T-cell (primary cell): ENCODE data around the gene ACTG2. TPM values are rescaled to one million over a fixed set of nuclear protein-coding genes. Genes with fewer than 3 reads are reported as not detected.

ENCODE experiments used
- ATAC-seq, 4 experiments: fragments of 200-7000 bp in 3 of 4; fragments of 150-1000 bp in 1 of 4; cut with Tn5 transposase; replicated peaks in 1 of 4; 1 replicate in 3 of 4; 2 replicates in 1 of 4; pipeline ENCODE4 v1.10.0; 2021; ENCODE audit warnings: moderate library complexity in 3 of 4, mild to moderate bottlenecking in 2 of 4, moderate number of reproducible peaks in 1 of 4
- CTCF ChIA-PET, 2 donors: fragments of 300-600 bp; sonication (Branson Sonifier 250); formaldehyde crosslinking; loops; one replicate each; lab custom pipeline; 2022; ENCODE audit warnings: antibody characterized with exemption in 2 of 2; lab: Charles Lee
- POLR2A ChIA-PET, 2 donors: fragments of 300-600 bp; sonication (Branson Sonifier 250); formaldehyde crosslinking; loops; one replicate each; lab custom pipeline; 2022; ENCODE audit warnings: antibody characterized with exemption in 2 of 2; lab: Charles Lee
- DNase-seq, 35 experiments: peaks; one replicate each; pipeline versions ENCODE4 v3.0.0 to v3.0.0-alpha.2; 2013 to 2023
- H3K27ac ChIP-seq: one replicate; pipeline ENCODE4 v1.5.1; 2013; ENCODE audit warnings: low read length
- H3K27me3 ChIP-seq, 2 experiments: replicated peaks in 1 of 2; 1 replicate in 1 of 2; 2 replicates in 1 of 2; pipeline versions ENCODE4 v1.6.1 to v1.7.0; 2013; ENCODE audit warnings: low read length in 1 of 2, mixed read lengths in 1 of 2; ENCODE audit not compliant: control insufficient read depth in 2 of 2, insufficient read depth in 2 of 2; ENCODE audit errors: extremely low read depth in 1 of 2
- H3K36me3 ChIP-seq, 2 donors: 1 replicate in 1 of 2; 2 replicates in 1 of 2; pipeline versions ENCODE4 v1.6.1 to v1.7.0; 2013; ENCODE audit warnings: low read length in 1 of 2; ENCODE audit not compliant: control insufficient read depth in 2 of 2, insufficient read depth in 1 of 2; ENCODE audit errors: extremely low read depth in 1 of 2
- H3K4me1 ChIP-seq, 2 experiments: 1 replicate in 1 of 2; 2 replicates in 1 of 2; pipeline versions ENCODE4 v1.6.1 to v1.7.0; 2013; ENCODE audit warnings: low read length in 2 of 2, mixed read lengths in 1 of 2; ENCODE audit not compliant: insufficient read depth in 2 of 2, control insufficient read depth in 1 of 2; ENCODE audit errors: extremely low read depth in 1 of 2
- H3K4me3 ChIP-seq, 2 donors: 1 replicate in 1 of 2; 2 replicates in 1 of 2; pipeline versions ENCODE4 v1.5.1 to v1.7.0; 2013; ENCODE audit warnings: mild to moderate bottlenecking in 2 of 2, low read length in 1 of 2, moderate library complexity in 1 of 2; ENCODE audit not compliant: control insufficient read depth in 1 of 2; ENCODE audit errors: extremely low read depth in 1 of 2
- H3K9me3 ChIP-seq: 2 replicates; pipeline ENCODE4 v1.7.0; 2013
- H3K27ac Mint-ChIP-seq, 2 donors: one replicate each; pipeline ENCODE4 v1.8.0; 2020 to 2021; ENCODE audit warnings: mild to moderate bottlenecking in 2 of 2, mixed read lengths in 2 of 2
- H3K27me3 Mint-ChIP-seq, 2 donors: one replicate each; pipeline ENCODE4 v1.8.0; 2021 to 2022; ENCODE audit warnings: mixed read lengths in 2 of 2
- H3K36me3 Mint-ChIP-seq: one replicate; pipeline ENCODE4 v1.8.0; 2021; ENCODE audit warnings: mixed read lengths
- H3K4me1 Mint-ChIP-seq, 3 donors: one replicate each; pipeline ENCODE4 v1.8.0; 2020 to 2022; ENCODE audit warnings: mixed read lengths in 3 of 3, mild to moderate bottlenecking in 1 of 3
- H3K4me3 Mint-ChIP-seq, 3 donors: one replicate each; pipeline ENCODE4 v1.8.0; 2020 to 2022; ENCODE audit warnings: mild to moderate bottlenecking in 3 of 3, mixed read lengths in 3 of 3, moderate library complexity in 3 of 3
- H3K9me3 Mint-ChIP-seq, 3 donors: one replicate each; pipeline ENCODE4 v1.8.0; 2020 to 2022; ENCODE audit warnings: mixed read lengths in 3 of 3
- WGBS: methylation state at CpG from one replicate; pipeline ENCODE4 v1.1.5; 2013; ENCODE audit warnings: missing lambda C conversion rate; ENCODE audit not compliant: insufficient coverage; 5-methylcytosine and 5-hydroxymethylcytosine counted together
- total RNA-seq, 35 experiments: library from RNA in 6 of 35; stranded (reverse) in 6 of 35; fragments of 120-200 nt in 1 of 35; gene quantifications; one replicate each; pipeline versions ENCODE4 v1.2.1 to v1.2.4 and lab custom pipeline; 2013 to 2026

Gene ACTG2
- total RNA-seq, 5 donors from 2014 or later (not counting 1 experiment from before 2014, with no cell fraction given), result 0.79 to 1.3 (median 0.95) TPM; not detected in 2

GRCh38 chr2:73896362-73897239 is 3.8 kb downstream of the ACTG2 start:
- Histone ChIP-seq H3K4me1 (peaks cover 6 to 23% of the 10 kb centered on the region in 2 experiments), H3K4me3 (no peak overlapping the region), H3K27me3 (no peaks in the 10 kb centered on the region), H3K9me3 (no peaks in the 10 kb centered on the region), H3K27ac (peak overlapping the region; percentile 63), H3K36me3 (no peaks in the 10 kb centered on the region)
- DNase-seq (peak in 26 of 35 experiments; percentile 8 to 58 (median 24)), ATAC-seq (peak; percentile 81 to 91 (median 86))
- peaks cover 21 to 48% (median 23%) of the 10 kb centered on the region in 3 donors for H3K4me1 Mint-ChIP-seq
- peak overlapping the region; percentile 87 to 89 for H3K27ac Mint-ChIP-seq
- POLR2A ChIA-PET, result interaction anchor here in 1 of 2 donors (0.5 to 0.6 kb wide), 2 partner anchors 64 to 75 kb away, joined by 3 read pairs; no protein-coding TSS in a partner anchor
- H3K36me3 Mint-ChIP-seq, result no peaks in the 10 kb centered on the region
- H3K9me3 Mint-ChIP-seq, result no peaks in the 10 kb centered on the region
- H3K4me3 Mint-ChIP-seq, result peak overlapping the region in 2 of 3 donors; percentile 25 to 45
- no peaks in the 10 kb centered on the region for H3K27me3 Mint-ChIP-seq
- 34% methylated on average over 13 of the region's 15 CpGs for WGBS
- CTCF ChIA-PET, result interaction anchor here (0.6 to 1.0 kb wide), 3 partner anchors 11 to 186 kb away, joined by 3 to 5 read pairs (median 3); no protein-coding TSS in a partner anchor

- Mint-ChIP-seq H3K4me3 (peak overlapping the region in 1 of 3 donors; percentile 45), H3K9me3 (no peaks in the 10 kb centered on the region), H3K27me3 (no peaks in the 10 kb centered on the region), H3K4me1 (peaks cover 21 to 54% (median 23%) of the 10 kb centered on the region in 3 donors), H3K36me3 (no peaks in the 10 kb centered on the region), H3K27ac (peak overlapping the region; percentile 87 to 89)
- WGBS, result 66% methylated on average over 2 of the region's 4 CpGs
- no peak for DNase-seq
- Histone ChIP-seq H3K36me3 (no peaks in the 10 kb centered on the region), H3K4me1 (peaks cover 6 to 23% of the 10 kb centered on the region in 2 experiments), H3K27ac (peak overlapping the region; percentile 63), H3K4me3 (no peak overlapping the region), H3K27me3 (no peaks in the 10 kb centered on the region), H3K9me3 (no peaks in the 10 kb centered on the region)
- POLR2A ChIA-PET, result interaction anchor here in 1 of 2 donors (0.6 kb wide), 1 partner anchor 74 kb away, joined by 3 read pairs; no protein-coding TSS in a partner anchor
- ATAC-seq, result peak in 2 of 4 experiments; percentile 9 to 25
- CTCF ChIA-PET, result interaction anchor here (0.6 to 1.0 kb wide), 2 partner anchors 11 to 187 kb away, joined by 3 read pairs; no protein-coding TSS in a partner anchor
Measured at GRCh38 chr2:73897240-73897583, 4.4 kb downstream of the ACTG2 start.

GRCh38 chr2:73897934-73898333 is 5.1 kb downstream of the ACTG2 start:
- CTCF ChIA-PET, result no interaction called here

GRCh38 chr2:73899801-73900336 is 7.1 kb downstream of the ACTG2 start:
- ChIA-PET POLR2A (no interaction called here), CTCF (no interaction called here)
- H3K4me3 ChIP-seq, result no peak overlapping the region
- WGBS, result 93% methylated on average over 6 of the region's 8 CpGs
- ATAC-seq, result no peak
- H3K27ac ChIP-seq, result no peak overlapping the region
- no peak for DNase-seq
- H3K36me3 Mint-ChIP-seq, result no peaks in the 10 kb centered on the region
- H3K9me3 ChIP-seq, result no peaks in the 10 kb centered on the region
- H3K9me3 Mint-ChIP-seq, result no peaks in the 10 kb centered on the region
- H3K4me1 Mint-ChIP-seq, result peaks cover 21 to 40% (median 23%) of the 10 kb centered on the region in 3 donors
- H3K4me1 ChIP-seq, result peaks cover 6 to 19% of the 10 kb centered on the region in 2 experiments
- no peak overlapping the region for H3K4me3 Mint-ChIP-seq
- H3K27me3 Mint-ChIP-seq, result no peaks in the 10 kb centered on the region
- no peaks in the 10 kb centered on the region for H3K27me3 ChIP-seq
- H3K27ac Mint-ChIP-seq, result no peak overlapping the region
- H3K36me3 ChIP-seq, result no peaks in the 10 kb centered on the region

More at GRCh38 chr2:73897934-73898333, 5.1 kb downstream of the ACTG2 start:
- no peaks in the 10 kb centered on the region for H3K27me3 Mint-ChIP-seq
- Histone ChIP-seq H3K4me1 (peaks cover 6 to 23% of the 10 kb centered on the region in 2 experiments), H3K4me3 (no peak overlapping the region), H3K27me3 (no peaks in the 10 kb centered on the region), H3K36me3 (no peaks in the 10 kb centered on the region), H3K27ac (no peak overlapping the region), H3K9me3 (no peaks in the 10 kb centered on the region)
- WGBS, result 73% methylated on average over 4 of the region's 6 CpGs
- peaks cover 21 to 56% (median 23%) of the 10 kb centered on the region in 3 donors for H3K4me1 Mint-ChIP-seq
- no peak overlapping the region for H3K4me3 Mint-ChIP-seq
- H3K36me3 Mint-ChIP-seq, result no peaks in the 10 kb centered on the region
- ATAC-seq, result no peak
- H3K9me3 Mint-ChIP-seq, result no peaks in the 10 kb centered on the region
- POLR2A ChIA-PET, result interaction anchor here in 1 of 2 donors (0.6 kb wide), 1 partner anchor 17 kb away, joined by 5 read pairs; no protein-coding TSS in a partner anchor
- peak overlapping the region in 1 of 2 donors; percentile 4 for H3K27ac Mint-ChIP-seq
- DNase-seq, result no peak

GRCh38 chr2:73901143-73901542 is 8.3 kb downstream of the ACTG2 start:
- no peak overlapping the region for H3K27ac Mint-ChIP-seq
- CTCF ChIA-PET, result no interaction called here
- ATAC-seq (no peak), DNase-seq (no peak)
- H3K36me3 Mint-ChIP-seq, result no peaks in the 10 kb centered on the region
- Histone ChIP-seq H3K4me1 (peaks cover 6 to 15% of the 10 kb centered on the region in 2 experiments), H3K36me3 (no peaks in the 10 kb centered on the region), H3K9me3 (no peaks in the 10 kb centered on the region), H3K4me3 (no peak overlapping the region), H3K27me3 (no peaks in the 10 kb centered on the region), H3K27ac (no peak overlapping the region)
- H3K9me3 Mint-ChIP-seq, result no peaks in the 10 kb centered on the region
- H3K4me1 Mint-ChIP-seq, result peaks cover 15 to 29% (median 16%) of the 10 kb centered on the region in 3 donors
- POLR2A ChIA-PET, result no interaction called here
- 91% methylated on average over 9 of the region's 10 CpGs for WGBS
- H3K4me3 Mint-ChIP-seq, result no peak overlapping the region
- no peaks in the 10 kb centered on the region for H3K27me3 Mint-ChIP-seq

GRCh38 chr2:73902284-73902683 is 9.5 kb downstream of the ACTG2 start:
- 57% methylated on average over 2 of the region's 4 CpGs for WGBS
- ChIA-PET POLR2A (no interaction called here), CTCF (interaction anchor here in 1 of 2 donors (0.5 kb wide), 1 partner anchor 19 kb away, joined by 3 read pairs; no protein-coding TSS in a partner anchor)
- H3K36me3 Mint-ChIP-seq, result no peaks in the 10 kb centered on the region
- peaks cover 0 to 4% of the 10 kb centered on the region in 2 experiments for H3K4me1 ChIP-seq
- no peak overlapping the region for H3K4me3 ChIP-seq
- H3K9me3 Mint-ChIP-seq, result no peaks in the 10 kb centered on the region
- no peak overlapping the region for H3K4me3 Mint-ChIP-seq
- ATAC-seq, result no peak
- H3K36me3 ChIP-seq, result no peaks in the 10 kb centered on the region
- no peak overlapping the region for H3K27ac Mint-ChIP-seq
- H3K27ac ChIP-seq, result no peak overlapping the region
- H3K9me3 ChIP-seq, result no peaks in the 10 kb centered on the region
- H3K4me1 Mint-ChIP-seq, result peaks cover 4 to 17% (median 5%) of the 10 kb centered on the region in 3 donors
- DNase-seq, result no peak
- no peaks in the 10 kb centered on the region for H3K27me3 ChIP-seq
- no peaks in the 10 kb centered on the region for H3K27me3 Mint-ChIP-seq
